NCI-H748 (cell line): Measurements from ENCODE around the gene CRAT.

Experiments used
- DNase-seq: peaks from one replicate; lab custom pipeline; 2025; ENCODE audit not compliant: unreplicated experiment; lab: John Stamatoyannopoulos, UW

Gene CRAT

GRCh38 chr9:129111528-129112151, 1.0 kb upstream of the CRAT start:
- peak; percentile 54 for DNase-seq

GRCh38 chr9:129109952-129110739, 447 bp downstream of the CRAT start:
- DNase-seq: no peak

GRCh38 chr9:129109537-129109903, 1.1 kb downstream of the CRAT start:
- DNase-seq: no peak

- DNase-seq: no peak
These were observed 1.6 kb downstream of the CRAT start for GRCh38 chr9:129108805-129109536.

DNA sequence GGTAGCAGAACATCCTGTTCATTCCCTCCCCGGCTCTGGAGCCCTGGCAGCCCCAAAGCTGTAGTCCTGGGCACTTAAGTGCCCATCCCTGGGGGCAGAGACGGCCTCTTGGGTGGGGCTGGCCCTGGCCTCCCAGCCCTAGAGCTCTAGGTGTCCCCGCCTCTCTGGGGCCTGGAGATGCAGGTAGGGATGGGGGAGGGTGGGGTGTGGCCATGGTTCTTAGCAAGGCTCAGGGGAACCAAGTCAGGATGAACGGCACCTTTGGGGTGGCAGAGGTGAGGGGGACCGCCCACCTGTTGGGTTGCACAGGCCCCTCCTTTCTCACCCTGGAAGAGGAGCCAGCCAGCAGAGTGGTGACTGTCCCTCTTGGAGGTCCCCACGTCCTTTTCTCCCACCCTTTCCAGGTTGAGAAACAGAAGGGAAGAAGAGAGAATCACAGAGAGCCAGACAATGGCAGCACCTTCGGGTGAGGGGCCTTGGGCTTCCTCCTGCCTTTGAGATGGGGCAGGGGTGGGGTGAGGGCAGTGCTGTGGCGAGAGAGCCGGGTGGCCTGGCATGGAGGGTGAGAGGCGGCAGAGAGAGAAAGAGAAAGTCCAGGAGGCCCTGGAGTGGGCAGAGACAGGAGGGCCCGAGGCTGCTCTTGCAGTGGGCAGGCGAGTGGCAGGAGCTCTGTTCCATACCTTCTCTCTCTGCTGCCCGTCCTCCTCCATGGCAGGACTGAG, 2.3 kb downstream of the CRAT start:
- no peak for DNase-seq

DNA sequence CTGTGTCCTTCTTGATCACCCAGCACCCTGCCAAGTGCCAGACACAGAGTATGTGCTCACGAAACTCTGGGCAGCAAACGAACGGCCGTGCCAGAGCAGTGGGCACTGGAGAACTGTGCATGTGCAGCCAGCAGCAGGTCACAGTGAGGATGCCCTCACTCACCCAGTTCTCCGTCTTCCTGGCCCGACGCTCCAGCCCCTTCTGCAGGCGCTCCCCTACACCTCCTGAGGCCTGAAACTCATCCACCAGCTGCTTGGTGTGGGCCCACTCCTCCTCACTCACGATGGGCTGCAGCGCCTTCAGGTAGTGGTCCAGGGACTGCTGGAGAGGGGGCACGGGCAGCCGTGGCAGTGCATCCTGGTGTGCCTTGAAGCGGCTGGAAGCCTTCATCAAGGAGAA, 2.9 kb downstream of the CRAT start:
- DNase-seq: no peak

DNA sequence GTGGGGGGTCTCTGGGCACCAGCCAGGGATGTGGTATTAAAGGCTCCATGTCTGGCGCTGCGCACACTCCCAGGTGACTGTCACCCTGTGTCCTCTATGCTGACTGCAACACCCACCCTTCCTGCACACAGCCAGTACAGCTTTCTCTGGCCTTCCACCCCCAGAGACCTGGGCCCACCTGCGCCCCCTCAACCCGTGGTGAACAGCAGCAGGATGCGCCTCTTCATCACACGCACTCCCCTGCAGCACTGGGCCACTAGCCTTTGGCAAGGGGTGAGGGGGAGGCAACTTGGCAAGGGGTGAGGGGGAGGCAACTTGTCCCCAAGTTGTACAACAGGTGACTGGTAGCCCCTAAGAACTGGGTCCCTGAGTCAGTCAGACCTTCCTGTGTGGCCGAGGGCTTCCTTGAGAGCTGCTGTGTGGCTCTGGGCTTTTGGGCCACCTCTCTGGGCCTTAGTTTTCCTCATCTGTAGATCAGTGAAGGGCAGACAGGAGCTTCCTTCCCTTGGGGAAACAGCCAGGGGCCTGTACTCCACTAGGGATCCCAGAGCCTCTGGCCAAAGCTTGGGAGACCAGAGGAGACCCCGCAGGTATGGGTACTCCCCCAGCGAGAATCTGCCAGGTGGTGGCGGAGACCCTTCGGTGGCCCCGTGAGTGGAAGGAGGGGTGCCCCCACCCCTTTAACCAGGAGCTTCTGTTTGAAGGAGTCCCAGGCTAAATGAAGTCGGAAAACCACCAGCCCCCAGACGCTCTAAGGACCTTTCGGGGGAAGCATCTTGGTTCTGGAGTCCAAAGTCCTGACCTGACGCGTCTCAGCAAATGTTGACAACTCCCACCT, 4.5 kb downstream of the CRAT start:
- DNase-seq: no peak

GRCh38 chr9:129104051-129104450, 6.5 kb downstream of the CRAT start:
- DNase-seq: no peak

DNA sequence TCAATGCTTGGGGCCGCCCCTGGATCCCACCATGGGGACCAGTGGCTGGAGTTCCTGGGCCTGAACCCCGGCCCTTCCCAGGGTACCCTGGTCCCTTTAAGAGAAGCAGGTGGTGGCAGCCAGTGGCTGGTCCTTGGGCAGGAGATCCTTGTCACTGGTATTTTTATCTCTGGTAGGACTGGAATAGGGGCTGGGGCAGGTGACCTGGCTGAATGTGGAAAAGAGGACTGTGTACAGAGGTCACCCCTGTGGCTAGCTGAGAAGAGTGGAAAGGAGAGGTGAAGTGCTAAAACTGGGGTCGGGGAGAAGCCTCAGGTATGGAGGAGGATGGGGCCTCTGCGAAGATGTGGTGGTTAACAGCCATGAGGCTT, 7.0 kb downstream of the CRAT start:
- DNase-seq: no peak

DNA sequence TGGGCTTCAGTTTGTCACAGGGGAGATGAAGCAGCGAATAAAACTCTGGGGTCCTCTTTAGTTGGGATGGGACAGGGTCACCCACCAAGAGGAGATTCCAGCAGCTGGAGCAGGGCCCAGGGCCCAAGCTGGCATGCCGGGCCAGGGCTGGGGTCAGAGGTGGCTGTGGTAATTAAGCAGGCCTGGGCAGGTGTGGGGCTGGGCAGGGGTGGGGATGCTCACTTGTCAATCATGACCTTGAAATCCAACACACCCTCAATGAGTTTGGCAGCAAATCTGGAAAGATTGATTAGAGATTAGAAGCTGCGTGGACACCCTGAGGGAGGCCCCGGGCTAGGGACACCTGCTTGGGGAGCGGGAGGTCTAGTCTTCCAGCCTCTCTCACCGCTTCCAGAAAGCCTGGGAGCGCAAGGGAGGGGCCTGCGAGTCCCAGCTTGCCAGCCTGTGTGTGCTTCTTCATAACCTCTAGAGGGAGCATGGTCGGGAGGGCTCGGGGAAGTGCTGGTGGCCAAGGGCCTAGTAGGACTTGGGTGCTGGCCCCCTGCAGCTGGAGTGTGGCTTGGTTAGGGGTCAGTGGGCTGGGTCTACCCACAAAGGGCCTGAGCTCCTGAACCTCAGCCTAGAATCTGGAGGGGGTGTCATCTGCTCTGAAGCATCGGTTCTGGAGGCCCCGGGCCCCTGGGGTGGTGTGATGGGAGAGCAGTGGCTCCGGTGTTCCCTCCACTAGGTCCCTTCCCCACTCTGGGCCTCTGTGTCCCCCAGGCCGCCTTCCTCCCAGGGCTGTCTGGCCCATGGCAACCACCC, 7.6 kb downstream of the CRAT start:
- peak; percentile 60 for DNase-seq

DNA sequence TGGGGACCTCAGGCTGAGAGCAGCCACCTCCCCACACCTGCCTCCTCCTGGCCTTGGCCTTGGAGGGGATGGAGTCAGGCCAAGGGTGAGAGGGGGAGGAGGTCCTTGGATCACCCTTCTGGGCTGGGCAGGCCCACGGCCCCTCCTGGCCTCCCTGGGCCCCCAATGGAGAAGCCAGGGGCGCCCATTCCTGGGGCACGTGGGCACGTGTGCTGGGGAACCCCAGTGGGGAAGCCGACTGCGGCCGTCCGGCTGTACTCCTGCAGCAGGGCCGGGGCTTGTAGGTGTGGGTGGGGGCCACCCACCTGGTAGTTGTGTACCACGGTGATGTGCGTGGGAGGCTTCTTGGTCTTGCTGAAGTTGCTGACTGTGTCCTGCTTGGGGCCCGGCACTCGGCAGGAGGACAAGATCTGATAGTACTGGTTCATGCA, 8.5 kb downstream of the CRAT start:
- no peak for DNase-seq

- no peak for DNase-seq
These were observed 9.3 kb downstream of the CRAT start for GRCh38 chr9:129101279-129101678.

DNA sequence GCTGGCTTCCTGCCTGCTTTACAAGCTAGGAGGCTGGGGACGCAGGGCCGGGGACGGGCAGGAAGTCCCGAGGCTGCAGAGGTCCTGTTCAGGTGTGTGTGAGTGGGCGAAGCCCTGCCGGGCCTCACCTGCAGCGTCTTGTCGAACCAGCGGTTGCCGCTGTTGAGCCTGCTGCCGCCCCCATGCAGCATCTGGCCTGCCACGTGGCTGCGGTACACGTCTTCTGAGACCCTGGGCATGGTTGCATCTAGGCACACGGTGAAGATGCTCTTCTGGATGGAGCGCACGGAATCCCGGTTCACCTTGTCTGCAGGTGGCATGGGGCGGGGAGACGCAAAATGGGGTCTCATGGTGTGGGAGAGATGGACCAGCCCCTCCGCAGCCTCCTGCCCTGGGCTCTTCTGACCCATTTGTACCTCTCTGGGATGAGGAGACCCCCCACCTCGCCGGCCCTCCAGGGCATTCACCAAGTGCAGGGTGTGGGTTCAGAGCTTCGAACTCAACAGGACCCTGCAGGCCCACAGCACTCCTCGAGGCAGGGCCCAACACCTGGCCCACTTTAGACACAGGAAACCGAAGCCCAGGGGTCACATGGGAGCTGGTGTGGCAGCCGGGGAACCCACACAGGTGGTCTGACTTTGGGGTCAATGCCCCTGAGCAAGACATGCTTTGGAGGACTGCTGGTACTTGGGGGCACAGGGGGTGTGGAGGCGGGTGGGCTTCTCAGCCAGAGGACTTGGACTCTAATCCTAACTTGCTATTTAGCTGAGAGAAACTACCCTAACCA, 10.0 kb downstream of the CRAT start:
- no peak for DNase-seq

DNA sequence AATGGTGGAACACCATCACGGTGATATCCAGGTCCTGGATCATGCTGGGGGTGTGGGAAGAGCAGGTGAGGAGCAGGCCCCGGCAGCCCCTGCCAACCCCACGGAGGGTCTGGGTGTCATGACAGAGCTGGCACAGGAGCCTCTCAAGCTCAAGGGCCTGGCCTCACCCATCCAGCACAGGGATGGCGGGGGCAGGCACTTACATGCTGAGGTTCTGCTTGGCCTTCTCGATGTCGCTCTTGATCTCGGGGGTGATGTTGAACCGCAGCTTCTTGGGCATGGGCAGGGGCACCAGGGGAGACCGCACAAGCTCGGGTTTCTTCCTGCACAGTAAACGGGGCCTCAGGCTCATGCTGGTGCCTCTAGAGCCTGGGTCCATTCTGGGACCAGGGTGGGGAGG, 12.3 kb downstream of the CRAT start:
- no peak for DNase-seq

DNA sequence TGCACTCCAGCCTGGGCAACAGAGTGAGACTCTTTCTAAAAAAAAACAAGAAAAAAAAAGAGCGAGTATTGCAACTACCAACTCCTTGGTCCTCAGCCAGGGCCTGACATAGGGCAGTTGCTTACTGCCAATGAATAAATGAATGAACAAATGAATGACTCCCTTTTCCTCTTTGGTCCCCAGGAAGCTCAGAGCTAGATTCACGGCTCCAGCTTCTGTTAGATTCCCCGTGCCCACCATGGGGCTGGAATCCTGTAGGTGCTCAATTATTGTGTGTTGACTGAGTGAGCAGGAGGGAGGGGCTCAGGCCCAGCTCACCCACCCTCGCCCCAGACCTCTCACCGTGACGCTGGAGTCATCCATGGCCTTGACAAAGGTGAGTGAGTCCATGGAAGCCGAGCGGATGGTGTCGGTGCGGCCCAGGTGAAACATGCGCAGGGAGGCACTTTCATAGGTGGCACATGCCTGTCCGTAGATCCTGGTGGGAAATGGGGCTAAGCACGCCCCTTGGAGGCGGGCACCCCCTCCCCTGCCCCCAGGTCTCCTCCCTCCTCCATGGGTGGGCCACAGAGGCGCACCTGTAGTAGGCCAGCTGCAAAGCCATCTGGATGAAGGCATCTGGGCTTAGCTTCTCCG, 12.8 kb downstream of the CRAT start:
- no peak for DNase-seq

DNA sequence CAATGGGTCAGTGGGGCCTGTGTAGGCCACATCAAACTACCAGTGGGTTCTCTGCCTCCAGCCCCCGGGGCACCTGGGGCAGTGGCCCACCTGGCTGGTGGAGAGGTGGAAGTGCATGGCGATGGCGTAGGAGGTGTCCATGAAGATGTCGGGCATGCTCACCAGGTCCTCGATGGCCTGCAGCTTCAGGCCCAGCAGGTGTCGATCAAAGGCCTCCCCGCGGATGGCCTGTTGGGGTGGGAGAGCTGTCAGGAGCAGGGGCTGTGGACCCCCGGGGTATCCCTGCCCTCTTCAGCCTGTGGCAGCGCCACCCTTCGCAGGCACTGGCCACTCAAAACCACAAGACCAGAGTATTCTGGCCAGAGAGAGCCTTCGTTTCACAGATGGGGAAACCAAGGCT, 14.7 kb downstream of the CRAT start:
- no peak for DNase-seq

- DNase-seq: no peak
These were observed 15.4 kb downstream of the CRAT start for GRCh38 chr9:129095170-129095667.

DNA sequence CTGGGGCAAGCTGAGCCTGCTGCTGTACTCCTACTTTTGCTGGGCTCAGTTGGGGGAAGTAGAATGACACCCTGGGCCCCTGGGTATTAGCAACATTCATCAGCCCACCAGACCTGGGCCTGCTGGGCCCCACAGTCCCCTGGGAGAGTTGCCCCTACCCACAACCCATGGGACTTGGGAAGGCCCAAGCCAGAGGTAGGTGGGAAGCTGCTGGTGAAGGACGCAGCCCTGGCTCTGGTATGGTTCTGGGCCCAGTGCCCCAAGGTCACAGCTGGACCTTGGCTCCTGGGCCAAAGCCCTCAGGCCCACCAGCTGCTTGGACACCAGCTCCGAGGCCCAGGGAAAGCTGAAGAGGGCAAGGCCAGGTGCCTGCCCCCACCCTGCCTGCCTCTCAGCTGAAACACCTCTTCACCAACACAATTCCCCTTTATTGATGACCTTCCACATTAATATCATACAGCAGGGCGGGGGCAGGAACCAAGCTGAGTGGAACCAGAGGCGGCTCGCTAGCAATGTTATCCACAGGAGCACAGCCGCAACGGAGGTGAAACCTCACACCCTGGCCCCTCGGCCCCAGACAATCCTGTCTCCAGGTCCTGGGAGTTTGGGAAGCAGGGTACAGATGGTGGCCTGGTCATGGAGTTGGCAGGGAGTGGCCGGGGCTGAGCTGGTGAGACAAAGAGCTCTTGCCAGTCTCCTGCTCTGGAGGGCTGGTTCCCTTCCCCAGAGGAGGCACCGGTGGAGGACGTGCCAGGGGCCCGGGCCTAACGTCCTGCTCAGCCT, 16.0 kb downstream of the CRAT start:
- no peak for DNase-seq
